Neuronal stem cell (in vitro differentiated cells): ENCODE results near the gene CMTM7.

Experiments
- DNase-seq: peaks from one replicate; pipeline ENCODE4 v3.0.0-alpha.2; 2013; ENCODE audit warnings: low spot score
- H2AFZ ChIP-seq: one replicate; pipeline ENCODE4 v1.6.1; 2013; ENCODE audit warnings: mild to moderate bottlenecking, low read length, inconsistent platforms
- H2AK5ac ChIP-seq: 2 replicates; pipeline ENCODE4 v1.6.1; 2013; ENCODE audit warnings: low read depth, mild to moderate bottlenecking, inconsistent platforms, low read length, moderate library complexity, mixed read lengths
- H2BK120ac ChIP-seq: 2 replicates; pipeline ENCODE4 v1.6.1; 2013; ENCODE audit warnings: low read depth, mild to moderate bottlenecking, inconsistent platforms, low read length, moderate library complexity, mixed read lengths
- H2BK12ac ChIP-seq: one replicate; pipeline ENCODE4 v1.6.1; 2013; ENCODE audit warnings: low read length, inconsistent platforms
- H2BK15ac ChIP-seq: 2 replicates; pipeline ENCODE4 v1.6.1; 2013; ENCODE audit warnings: mild to moderate bottlenecking, low read length, inconsistent platforms, mixed read lengths
- H2BK5ac ChIP-seq: one replicate; pipeline ENCODE4 v1.6.1; 2013; ENCODE audit warnings: inconsistent platforms, mild to moderate bottlenecking, low read length, moderate library complexity
- H3K14ac ChIP-seq: one replicate; pipeline ENCODE4 v1.6.1; 2013; ENCODE audit warnings: low read length, inconsistent platforms
- H3K18ac ChIP-seq: 2 replicates; pipeline ENCODE4 v1.6.1; 2013; ENCODE audit warnings: low read length, inconsistent platforms
- H3K23ac ChIP-seq: 2 replicates; pipeline ENCODE4 v1.6.1; 2013; ENCODE audit warnings: low read depth, mild to moderate bottlenecking, mixed read lengths, low read length, inconsistent platforms; ENCODE audit not compliant: poor library complexity
- H3K27ac ChIP-seq: replicated peaks from 3 replicates; pipeline ENCODE4 v1.5.1; 2013; ENCODE audit warnings: low read length, inconsistent platforms
- H3K27me3 ChIP-seq, 3 experiments: 2 replicates each; pipeline ENCODE4 v1.6.1; 2013; ENCODE audit warnings: low read length in 3 of 3, mild to moderate bottlenecking in 2 of 3, inconsistent platforms in 1 of 3, low read depth in 1 of 3, mixed read lengths in 1 of 3, moderate library complexity in 1 of 3; ENCODE audit not compliant: control insufficient read depth in 3 of 3, insufficient read depth in 3 of 3
- H3K36me3 ChIP-seq, 2 donors: replicated peaks in 1 of 2; 2 replicates each; pipeline ENCODE4 v1.6.1; 2013; ENCODE audit warnings: low read length in 2 of 2; ENCODE audit not compliant: control insufficient read depth in 2 of 2, insufficient read depth in 2 of 2
- H3K4ac ChIP-seq: 2 replicates; pipeline ENCODE4 v1.6.1; 2013; ENCODE audit warnings: inconsistent platforms, mild to moderate bottlenecking, low read length, moderate library complexity
- H3K4me1 ChIP-seq, 2 donors: 1 replicate in 1 of 2; 2 replicates in 1 of 2; pipeline ENCODE4 v1.6.1; 2013; ENCODE audit warnings: low read length in 2 of 2, low read depth in 1 of 2; ENCODE audit not compliant: control insufficient read depth in 2 of 2, insufficient read depth in 1 of 2
- H3K4me2 ChIP-seq: one replicate; pipeline ENCODE4 v1.6.1; 2013; ENCODE audit warnings: mild to moderate bottlenecking, low read length, inconsistent platforms; ENCODE audit not compliant: insufficient read depth, poor library complexity, severe bottlenecking
- H3K4me3 ChIP-seq, 2 donors: 2 replicates each; pipeline ENCODE4 v1.5.1; 2013; ENCODE audit warnings: low read length in 2 of 2, mild to moderate bottlenecking in 2 of 2, inconsistent platforms in 1 of 2, moderate library complexity in 1 of 2
- H3K79me1 ChIP-seq: one replicate; pipeline ENCODE4 v1.6.1; 2013; ENCODE audit warnings: low read depth, mild to moderate bottlenecking, inconsistent platforms, low read length, moderate library complexity
- H3K9ac ChIP-seq: one replicate; pipeline ENCODE4 v1.6.1; 2013; ENCODE audit warnings: mild to moderate bottlenecking, low read depth, low read length, inconsistent platforms; ENCODE audit not compliant: poor library complexity
- H3K9me3 ChIP-seq, 2 donors: replicated peaks in 1 of 2; 2 replicates each; pipeline versions ENCODE3 to v1.6.1; 2013; ENCODE audit warnings: low read length in 2 of 2, mild to moderate bottlenecking in 2 of 2, inconsistent platforms in 1 of 2, low read depth in 1 of 2, mixed read lengths in 1 of 2, moderate library complexity in 1 of 2; ENCODE audit not compliant: control insufficient read depth in 2 of 2, insufficient read depth in 1 of 2
- H4K8ac ChIP-seq: one replicate; pipeline ENCODE4 v1.6.1; 2013; ENCODE audit warnings: low read depth, mild to moderate bottlenecking, inconsistent platforms, low read length, moderate library complexity
- H4K91ac ChIP-seq: one replicate; pipeline ENCODE4 v1.6.1; 2013; ENCODE audit warnings: low read length, low read depth, mild to moderate bottlenecking, inconsistent platforms; ENCODE audit not compliant: poor library complexity
- WGBS, 2 donors: extraction: QIAGEN DNeasy Blood & Tissue Kit; methylation state at CpG; one replicate each; pipeline ENCODE4 v1.1.7; 2013; ENCODE audit warnings: missing lambda C conversion rate in 2 of 2, mixed read lengths in 1 of 2; ENCODE audit not compliant: insufficient read length in 2 of 2, insufficient replicate concordance in 1 of 2; ENCODE audit errors: extremely low coverage in 2 of 2; 5-methylcytosine and 5-hydroxymethylcytosine counted together

The CMTM7 gene

GRCh38 chr3:32414522-32415202 is 23.0 kb downstream of the CMTM7 start:
- DNase-seq: no peak
- no peak overlapping the region for H3K18ac ChIP-seq
- H3K4ac ChIP-seq: no peak overlapping the region
- no peak overlapping the region for H2BK15ac ChIP-seq
- no peaks in the 10 kb centered on the region for H3K27me3 ChIP-seq
- H2BK5ac ChIP-seq: no peak overlapping the region
- H4K91ac ChIP-seq: no peak overlapping the region
- H3K36me3 ChIP-seq: peaks cover 0 to 3% of the 10 kb centered on the region in 2 donors
- H3K4me1 ChIP-seq: peaks cover 11 to 14% of the 10 kb centered on the region in 2 donors
- no peak overlapping the region for H2AFZ ChIP-seq
- no peak overlapping the region for H3K23ac ChIP-seq
- no peak overlapping the region for H3K9ac ChIP-seq
- no peak overlapping the region for H4K8ac ChIP-seq
- H2BK120ac ChIP-seq: no peak overlapping the region
- H2AK5ac ChIP-seq: no peak overlapping the region
- H3K27ac ChIP-seq: no peak overlapping the region
- no peak overlapping the region for H2BK12ac ChIP-seq
- no CpG with 5 or more reads among the region's 6 CpGs for WGBS, 2 donors
- no peak overlapping the region for H3K4me2 ChIP-seq
- H3K4me3 ChIP-seq: no peak overlapping the region
- H3K79me1 ChIP-seq: no peaks in the 10 kb centered on the region
- H3K9me3 ChIP-seq: peaks cover 0 to 26% of the 10 kb centered on the region in 2 donors
- H3K14ac ChIP-seq: no peak overlapping the region

GRCh38 chr3:32419742-32420125 is 28.1 kb downstream of the CMTM7 start:
- Histone ChIP-seq H3K27me3 (no peaks in the 10 kb centered on the region), H2BK15ac (no peak overlapping the region), H3K4me2 (no peak overlapping the region), H3K4me3 (no peak overlapping the region), H3K9me3 (peaks cover 0 to 35% of the 10 kb centered on the region in 2 donors), H3K9ac (no peak overlapping the region), H2BK120ac (no peak overlapping the region), H2AFZ (peak overlapping the region; percentile 4), H3K4ac (no peak overlapping the region), H2BK5ac (no peak overlapping the region), H3K23ac (no peak overlapping the region), H3K4me1 (peaks cover 11 to 12% of the 10 kb centered on the region in 2 donors), H3K14ac (no peak overlapping the region), H3K27ac (peak overlapping the region; percentile 18), H2BK12ac (no peak overlapping the region), H4K8ac (no peak overlapping the region), H4K91ac (no peak overlapping the region), H3K79me1 (peaks cover 4% of the 10 kb centered on the region), H2AK5ac (no peak overlapping the region), H3K36me3 (peaks cover 0 to 4% of the 10 kb centered on the region in 2 donors), H3K18ac (no peak overlapping the region)
- WGBS, 2 donors: no CpG with 5 or more reads among the region's 2 CpGs
- no peak for DNase-seq

- H3K36me3 ChIP-seq: peaks cover 0 to 4% of the 10 kb centered on the region in 2 donors
- H3K9me3 ChIP-seq: peaks cover 0 to 33% of the 10 kb centered on the region in 2 donors
- H2AK5ac ChIP-seq: no peak overlapping the region
- no peak for DNase-seq
- H4K91ac ChIP-seq: no peak overlapping the region
- peak overlapping the region; percentile 57 for H3K18ac ChIP-seq
- no peak overlapping the region for H3K23ac ChIP-seq
- H2BK15ac ChIP-seq: no peak overlapping the region
- H3K4me3 ChIP-seq: no peak overlapping the region
- no peak overlapping the region for H3K4ac ChIP-seq
- no peak overlapping the region for H2BK120ac ChIP-seq
- H3K27ac ChIP-seq: peak overlapping the region; percentile 50
- no peaks in the 10 kb centered on the region for H3K27me3 ChIP-seq
- peaks cover 11 to 12% of the 10 kb centered on the region in 2 donors for H3K4me1 ChIP-seq
- no peak overlapping the region for H4K8ac ChIP-seq
- no peak overlapping the region for H3K9ac ChIP-seq
- peak overlapping the region; percentile 4 for H2AFZ ChIP-seq
- peak overlapping the region; percentile 49 for H3K14ac ChIP-seq
- no peak overlapping the region for H2BK12ac ChIP-seq
- no peak overlapping the region for H3K4me2 ChIP-seq
- H3K79me1 ChIP-seq: peaks cover 4% of the 10 kb centered on the region
- no peak overlapping the region for H2BK5ac ChIP-seq
- no CpG with 5 or more reads among the region's 14 CpGs for WGBS, 2 donors
Measured at GRCh38 chr3:32420126-32421038, 28.7 kb downstream of the CMTM7 start.

- peaks cover 11 to 12% of the 10 kb centered on the region in 2 donors for H3K4me1 ChIP-seq
- no peak for DNase-seq
- H3K27ac ChIP-seq: no peak overlapping the region
- no peak overlapping the region for H3K4me3 ChIP-seq
- no peak overlapping the region for H3K14ac ChIP-seq
- H3K9ac ChIP-seq: no peak overlapping the region
- no peak overlapping the region for H2AK5ac ChIP-seq
- no peak overlapping the region for H2BK5ac ChIP-seq
- H2BK15ac ChIP-seq: no peak overlapping the region
- H3K18ac ChIP-seq: no peak overlapping the region
- no peak overlapping the region for H3K4ac ChIP-seq
- H4K8ac ChIP-seq: no peak overlapping the region
- H3K9me3 ChIP-seq: peaks cover 0 to 26% of the 10 kb centered on the region in 2 donors
- H2AFZ ChIP-seq: no peak overlapping the region
- peaks cover 4% of the 10 kb centered on the region for H3K79me1 ChIP-seq
- WGBS, 2 donors: no CpG with 5 or more reads among the region's 3 CpGs
- peak overlapping the region; percentile 6 for H4K91ac ChIP-seq
- H3K23ac ChIP-seq: no peak overlapping the region
- H3K36me3 ChIP-seq: peaks cover 0 to 4% of the 10 kb centered on the region in 2 donors
- no peak overlapping the region for H3K4me2 ChIP-seq
- H2BK120ac ChIP-seq: no peak overlapping the region
- H3K27me3 ChIP-seq: no peaks in the 10 kb centered on the region
- H2BK12ac ChIP-seq: no peak overlapping the region
Measured at GRCh38 chr3:32421185-32421584, 29.5 kb downstream of the CMTM7 start.
